Omental fat pad (tissue), 4 donors: Measurements from ENCODE around the gene PPP1R3D. TPM values are rescaled to one million over a fixed set of nuclear protein-coding genes. Genes with fewer than 3 reads are reported as not detected.

Source experiments
- ATAC-seq: fragments of 150-250 bp; one replicate; pipeline ENCODE4 v1.9.1; 2016; ENCODE audit warnings: mild to moderate bottlenecking, moderate library complexity; ENCODE audit not compliant: low FRiP score
- DNase-seq: peaks from one replicate; pipeline ENCODE4 v3.0.0-alpha.2; 2019; ENCODE audit warnings: low spot score
- CTCF ChIP-seq, 3 donors: fragments of 450-650 bp; IDR thresholded peaks; one replicate each; pipeline ENCODE4 v1.5.1; 2016 to 2017; ENCODE audit warnings: antibody characterized with exemption in 3 of 3, mild to moderate bottlenecking in 3 of 3, moderate library complexity in 2 of 3
- total RNA-seq, 4 donors: library from RNA; depleted of rRNA; stranded (reverse); fragments of >200 nt; gene quantifications; one replicate each; pipeline ENCODE4 v1.1.0, GENCODE V29; 2016

Gene PPP1R3D
- 10 to 100 TPM in 1 of 4 donors, 1 to 10 TPM in 3; 3.5 to 16.7 (median 6.0) TPM for total RNA-seq

GRCh38 chr20:59940129-59940955 lies at the start of gene PPP1R3D, which contains the start of gene FAM217B:
Gene PPP1R3D, minus strand, starts transcription at chr20:59940305. Its CDS starts 374 bp downstream, at chr20:59939931.
Gene FAM217B, plus strand, starts transcription at chr20:59940389. Its CDS starts 3,555 bp downstream, at chr20:59943944.
- no peak for TF ChIP-seq CTCF (IDR thresholded peaks at IDR 0.05)
- DNase-seq, result peak; percentile 90
- peak; percentile 98 for ATAC-seq

GRCh38 chr20:59988141-59988540 lies 48.0 kb upstream of the PPP1R3D start:
- ATAC-seq, result no peak
- DNase-seq, result no peak
- TF ChIP-seq CTCF (IDR thresholded peaks at IDR 0.05), result no peak

- ATAC-seq, result no peak
- DNase-seq, result no peak
- TF ChIP-seq CTCF (IDR thresholded peaks at IDR 0.05), result no peak
Measured at GRCh38 chr20:59987135-59987534, 47.0 kb upstream of the PPP1R3D start.

- TF ChIP-seq CTCF (IDR thresholded peaks at IDR 0.05), result no peak
- DNase-seq, result no peak
- no peak for ATAC-seq
Measured at GRCh38 chr20:59985864-59986263, 45.8 kb upstream of the PPP1R3D start.

- TF ChIP-seq CTCF (IDR thresholded peaks at IDR 0.05), result no peak
- DNase-seq, result no peak
- no peak for ATAC-seq
Measured at GRCh38 chr20:59985164-59985563, 45.1 kb upstream of the PPP1R3D start.

GRCh38 chr20:59984541-59984940 lies 44.4 kb upstream of the PPP1R3D start:
- no peak for DNase-seq
- ATAC-seq, result no peak
- no peak for TF ChIP-seq CTCF (IDR thresholded peaks at IDR 0.05)

- no peak for ATAC-seq
- no peak for DNase-seq
- TF ChIP-seq CTCF (IDR thresholded peaks at IDR 0.05), result no peak
Measured at GRCh38 chr20:59983076-59983475, 43.0 kb upstream of the PPP1R3D start.
